Testis (tissue), 3 donors: ENCODE results near the gene BLOC1S3. TPM values are rescaled to one million over a fixed set of nuclear protein-coding genes. Genes with fewer than 3 reads are reported as not detected.

Source experiments
- DNase-seq: peaks from one replicate; pipeline ENCODE4 v3.0.0-alpha.2; 2019
- H3K27ac ChIP-seq, 2 donors: fragments of 200-600 bp; sonication (generic); one replicate each; pipeline ENCODE4 v1.5.1; 2019
- H3K27me3 ChIP-seq: fragments of 200-600 bp; sonication (generic); one replicate; pipeline ENCODE4 v1.5.1; 2019
- H3K36me3 ChIP-seq: fragments of 200-600 bp; sonication (generic); one replicate; pipeline ENCODE4 v1.5.1; 2017; ENCODE audit warnings: low read depth; ENCODE audit errors: missing control alignments
- H3K4me1 ChIP-seq: fragments of 200-600 bp; sonication (generic); one replicate; pipeline ENCODE4 v1.5.1; 2019
- H3K4me3 ChIP-seq, 2 donors: fragments of 200-600 bp; sonication (generic); one replicate each; pipeline ENCODE4 v1.5.1; 2017 to 2019
- H3K9me3 ChIP-seq: fragments of 200-600 bp; sonication (generic); one replicate; pipeline ENCODE4 v1.5.1; 2017
- CTCF ChIP-seq, 3 experiments: fragments of 450-650 bp in 2 of 3; fragments of 200-600 bp in 1 of 3; sonication (generic) in 1 of 3; IDR thresholded peaks; one replicate each; pipeline ENCODE4 v1.5.1; 2016 to 2019; ENCODE audit warnings: antibody characterized with exemption in 3 of 3, mild to moderate bottlenecking in 2 of 3, moderate library complexity in 1 of 3
- POLR2A ChIP-seq: fragments of 450-650 bp; IDR thresholded peaks from one replicate; pipeline ENCODE4 v1.6.1; 2017; ENCODE audit warnings: antibody characterized with exemption, mild to moderate bottlenecking, moderate library complexity
- WGBS, 2 donors: methylation state at CpG; one replicate each; pipeline ENCODE4 v1.1.5; 2018; 5-methylcytosine and 5-hydroxymethylcytosine counted together
- intact Hi-C: fragments of 100-400 bp; cut with DNase I; formaldehyde crosslinking; loops from one replicate; pipeline ENCODE4 v1.15.1; 2023; ENCODE audit warnings: low total_unique reads
- polyA plus RNA-seq: library from polyadenylated mRNA; stranded (reverse); fragments of 350-450 nt; fragmentation: Illumina TruSeq; extraction: RNeasy Lipid Tissue Mini Kit (QIAGEN cat#74804); gene quantifications from one replicate; pipeline ENCODE4 v1.2.3, GENCODE V29; 2014; ENCODE audit warnings: low read depth, low replicate concordance; ENCODE audit not compliant: insufficient read depth
- total RNA-seq, 2 donors: library from RNA; depleted of rRNA; stranded (reverse); fragments of >200 nt; gene quantifications; one replicate each; pipeline ENCODE4 v1.2.3, GENCODE V29; 2016

BLOC1S3 gene
- total and polyA plus RNA-seq, 3 donors from 2014 or later, result 14.1 to 43.7 (median 38.2) TPM

GRCh38 chr19:45138303-45138751 lies 40.3 kb upstream of the BLOC1S3 start:
- no peak for DNase-seq
- TF ChIP-seq CTCF (IDR thresholded peaks at IDR 0.05) (no peak), POLR2A (no peak)
- WGBS, 2 donors, result 87 to 96% methylated on average over 7 to 11 of the region's 11 CpGs
- Histone ChIP-seq H3K4me1 (peaks cover 7% of the 10 kb centered on the region), H3K27me3 (no peaks in the 10 kb centered on the region), H3K27ac (no peak overlapping the region), H3K4me3 (no peak overlapping the region), H3K36me3 (no peaks in the 10 kb centered on the region), H3K9me3 (no peaks in the 10 kb centered on the region)
- intact Hi-C loops, result no loop called here

- Histone ChIP-seq H3K4me1 (peaks cover 7% of the 10 kb centered on the region), H3K27ac (no peak overlapping the region), H3K9me3 (no peaks in the 10 kb centered on the region), H3K36me3 (no peaks in the 10 kb centered on the region), H3K27me3 (no peaks in the 10 kb centered on the region), H3K4me3 (no peak overlapping the region)
- intact Hi-C loops, result no loop called here
- TF ChIP-seq CTCF (IDR thresholded peaks at IDR 0.05), result no peak
- no peak for TF ChIP-seq POLR2A
- WGBS, 2 donors, result 91 to 96% methylated on average over 18 to 22 of the region's 24 CpGs
- DNase-seq, result no peak
Measured at GRCh38 chr19:45139286-45140143, 39.1 kb upstream of the BLOC1S3 start.

- H3K27ac ChIP-seq, result no peak overlapping the region
- H3K27me3 ChIP-seq, result no peaks in the 10 kb centered on the region
- no peak for TF ChIP-seq CTCF (IDR thresholded peaks at IDR 0.05)
- no peaks in the 10 kb centered on the region for H3K9me3 ChIP-seq
- H3K4me3 ChIP-seq, result no peak overlapping the region
- DNase-seq, result no peak
- no peaks in the 10 kb centered on the region for H3K36me3 ChIP-seq
- H3K4me1 ChIP-seq, result peaks cover 7% of the 10 kb centered on the region
- intact Hi-C loops, result no loop called here
- WGBS, 2 donors, result 87 to 92% methylated on average over 3 to 8 of the region's 8 CpGs
Measured at GRCh38 chr19:45140144-45140503, 38.5 kb upstream of the BLOC1S3 start.

DNA sequence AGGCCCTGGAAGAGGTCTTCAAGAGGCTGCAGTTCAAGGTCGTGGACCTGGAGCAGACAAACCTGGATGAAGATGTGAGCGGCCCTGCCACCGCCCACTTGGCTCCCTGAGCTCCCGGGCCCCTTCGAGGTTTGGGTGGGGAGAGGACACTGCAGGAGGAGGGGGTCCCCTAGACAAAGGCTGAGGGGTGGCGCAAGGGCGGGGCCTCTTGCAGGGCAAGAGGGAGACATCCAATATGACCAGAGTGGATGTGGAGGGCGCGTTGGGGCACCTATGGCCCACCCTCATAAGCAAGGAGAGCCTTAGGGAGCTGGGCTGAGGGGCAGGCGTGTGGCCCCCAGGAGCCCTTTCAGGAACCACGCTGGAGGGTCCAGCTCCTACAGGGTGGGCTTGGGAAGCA lies 38.1 kb upstream of the BLOC1S3 start:
- WGBS, 2 donors, result 93% methylated on average over 9 to 11 of the region's 11 CpGs
- TF ChIP-seq POLR2A, result no peak
- TF ChIP-seq CTCF (IDR thresholded peaks at IDR 0.05), result no peak
- intact Hi-C loops, result no loop called here
- Histone ChIP-seq H3K4me1 (peaks cover 7% of the 10 kb centered on the region), H3K27me3 (no peaks in the 10 kb centered on the region), H3K27ac (no peak overlapping the region), H3K4me3 (no peak overlapping the region), H3K36me3 (no peaks in the 10 kb centered on the region), H3K9me3 (no peaks in the 10 kb centered on the region)
- DNase-seq, result no peak
